SK-N-SH treated with all-trans-retinoic acid at 6 μM for 48 hours (cell line): Measurements from ENCODE around the gene GALT.
A peak's percentile ranks its signal among the peaks of the same experiment; 100 is the strongest.

Experiments used
- ATAC-seq: fragments of 200-7000 bp; cut with Tn5 transposase; 3 replicates; pipeline ENCODE4 v1.9.1; 2020; ENCODE audit warnings: mild to moderate bottlenecking, moderate library complexity
- ARNTL ChIP-seq: fragments of 450-650 bp; formaldehyde crosslinking; IDR thresholded peaks from 2 replicates; pipeline ENCODE4 v1.5.0; 2020; ENCODE audit warnings: low read depth, mild to moderate bottlenecking, moderate library complexity, borderline replicate concordance
- CREB5 ChIP-seq: fragments of 250-450 bp; sonication (Bioruptor Pico); IDR thresholded peaks from 2 replicates; pipeline ENCODE4 v1.5.1; 2020; ENCODE audit warnings: low read depth, mild to moderate bottlenecking, moderate library complexity
- CSDC2 ChIP-seq: fragments of 250-450 bp; sonication (Bioruptor Pico); IDR thresholded peaks from 2 replicates; pipeline ENCODE4 v1.5.0; 2020; ENCODE audit warnings: mild to moderate bottlenecking, moderate library complexity
- CSRNP3 ChIP-seq: fragments of 250-450 bp; sonication (Bioruptor Pico); IDR thresholded peaks from 2 replicates; pipeline ENCODE4 v1.5.1; 2021; ENCODE audit warnings: mild to moderate bottlenecking, moderate library complexity
- ESRRG ChIP-seq: fragments of 250-450 bp; sonication (Bioruptor Pico); IDR thresholded peaks from 2 replicates; pipeline ENCODE4 v1.6.1; 2021; ENCODE audit warnings: mild to moderate bottlenecking
- GLIS3 ChIP-seq: fragments of 250-450 bp; sonication (Bioruptor Pico); IDR thresholded peaks from 2 replicates; pipeline ENCODE4 v1.5.0; 2020; ENCODE audit warnings: mild to moderate bottlenecking, moderate library complexity
- ISL1 ChIP-seq: fragments of 250-450 bp; sonication (Bioruptor Pico); IDR thresholded peaks from 2 replicates; pipeline ENCODE4 v2.1.2; 2022; ENCODE audit warnings: mild to moderate bottlenecking, moderate library complexity
- OSR1 ChIP-seq: fragments of 250-450 bp; sonication (Bioruptor Pico); IDR thresholded peaks from 2 replicates; pipeline ENCODE4 v1.8.0; 2022; ENCODE audit warnings: moderate library complexity, mild to moderate bottlenecking, inconsistent platforms
- PATZ1 ChIP-seq: fragments of 250-450 bp; sonication (Bioruptor Pico); IDR thresholded peaks from 2 replicates; pipeline ENCODE4 v1.8.0; 2020; ENCODE audit warnings: mild to moderate bottlenecking, moderate library complexity, borderline replicate concordance
- POU6F1 ChIP-seq: fragments of 250-450 bp; sonication (Bioruptor Pico); IDR thresholded peaks from 2 replicates; pipeline ENCODE4 v1.8.0; 2021; ENCODE audit warnings: low read depth, mild to moderate bottlenecking, moderate library complexity, borderline replicate concordance
- PPARA ChIP-seq: fragments of 250-450 bp; sonication (Bioruptor Pico); IDR thresholded peaks from 2 replicates; pipeline ENCODE4 v1.5.0; 2020; ENCODE audit warnings: mild to moderate bottlenecking, borderline replicate concordance
- RARB ChIP-seq: fragments of 250-450 bp; sonication (Bioruptor Pico); IDR thresholded peaks from 2 replicates; pipeline ENCODE4 v1.8.0; 2021; ENCODE audit warnings: mild to moderate bottlenecking, moderate library complexity
- TOX ChIP-seq: fragments of 250-450 bp; sonication (Bioruptor Pico); IDR thresholded peaks from 2 replicates; pipeline ENCODE4 v1.8.0; 2021; ENCODE audit warnings: mild to moderate bottlenecking, moderate library complexity, borderline replicate concordance
- TSHZ2 ChIP-seq: fragments of 250-450 bp; sonication (Bioruptor Pico); IDR thresholded peaks from 2 replicates; pipeline ENCODE4 v1.5.0; 2020; ENCODE audit warnings: mild to moderate bottlenecking, moderate library complexity
- ZC3H10 ChIP-seq: fragments of 250-450 bp; sonication (Bioruptor Pico); IDR thresholded peaks from 2 replicates; pipeline ENCODE4 v1.5.1; 2021; ENCODE audit warnings: mild to moderate bottlenecking, moderate library complexity
- ZFP3 ChIP-seq: fragments of 250-450 bp; sonication (Bioruptor Pico); IDR thresholded peaks from 2 replicates; pipeline ENCODE4 v1.5.0; 2020; ENCODE audit warnings: mild to moderate bottlenecking, moderate library complexity
- ZFP30 ChIP-seq: fragments of 450-650 bp; formaldehyde crosslinking; IDR thresholded peaks from 2 replicates; pipeline ENCODE4 v1.5.0; 2022; ENCODE audit warnings: mild to moderate bottlenecking, moderate library complexity
- ZNF70 ChIP-seq: fragments of 450-650 bp; formaldehyde crosslinking; IDR thresholded peaks from 2 replicates; pipeline ENCODE4 v1.5.0; 2020; ENCODE audit warnings: mild to moderate bottlenecking, moderate library complexity
- ZNF8 ChIP-seq: fragments of 450-650 bp; formaldehyde crosslinking; IDR thresholded peaks from 2 replicates; pipeline ENCODE4 v1.5.0; 2020; ENCODE audit warnings: mild to moderate bottlenecking, moderate library complexity

GALT gene

GRCh38 chr9:34646211-34647083, at the start of gene GALT:
GALT (plus strand) TSS chr9:34646675; CDS start chr9:34646705, 30 bp downstream.
- TF ChIP-seq ZFP3 (peak; percentile 70), OSR1 (CRISPR knock-in tag) (no peak), RARB (CRISPR knock-in tag) (no peak), ZNF70 (no peak), PATZ1 (CRISPR knock-in tag) (no peak), TSHZ2 (CRISPR knock-in tag) (0 out of 2 replicates have a peak, but pooled peaks have one; percentile 52)
- ATAC-seq: peak; percentile 93

GRCh38 chr9:34599546-34599945, 46.9 kb upstream of the GALT start:
- no peak for ATAC-seq
- TF ChIP-seq TOX (CRISPR knock-in tag) (no peak), PATZ1 (CRISPR knock-in tag) (no peak), PPARA (CRISPR knock-in tag) (no peak), CSRNP3 (no peak), ZC3H10 (CRISPR knock-in tag) (no peak), CREB5 (no peak), ZFP30 (CRISPR knock-in tag) (no peak), OSR1 (CRISPR knock-in tag) (no peak), ZNF8 (no peak), ZFP3 (no peak), ARNTL (CRISPR knock-in tag) (no peak), GLIS3 (CRISPR knock-in tag) (no peak), POU6F1 (no peak), ESRRG (CRISPR knock-in tag) (no peak), CSDC2 (CRISPR knock-in tag) (no peak), ISL1 (CRISPR knock-in tag) (no peak), TSHZ2 (CRISPR knock-in tag) (no peak)
